ELF-1 (cell line): ENCODE measurements around the gene ALOX15.
"Not testable (repeated sequence)": the region's sequence is repeated elsewhere in the genome, so short reads cannot be mapped to it uniquely, and the experiment has no call there.

ENCODE experiments used
- DNase-seq: peaks from one replicate; pipeline ENCODE4 v3.0.0-alpha.2; 2016; ENCODE audit warnings: low read depth, low spot score

ALOX15 gene

DNA sequence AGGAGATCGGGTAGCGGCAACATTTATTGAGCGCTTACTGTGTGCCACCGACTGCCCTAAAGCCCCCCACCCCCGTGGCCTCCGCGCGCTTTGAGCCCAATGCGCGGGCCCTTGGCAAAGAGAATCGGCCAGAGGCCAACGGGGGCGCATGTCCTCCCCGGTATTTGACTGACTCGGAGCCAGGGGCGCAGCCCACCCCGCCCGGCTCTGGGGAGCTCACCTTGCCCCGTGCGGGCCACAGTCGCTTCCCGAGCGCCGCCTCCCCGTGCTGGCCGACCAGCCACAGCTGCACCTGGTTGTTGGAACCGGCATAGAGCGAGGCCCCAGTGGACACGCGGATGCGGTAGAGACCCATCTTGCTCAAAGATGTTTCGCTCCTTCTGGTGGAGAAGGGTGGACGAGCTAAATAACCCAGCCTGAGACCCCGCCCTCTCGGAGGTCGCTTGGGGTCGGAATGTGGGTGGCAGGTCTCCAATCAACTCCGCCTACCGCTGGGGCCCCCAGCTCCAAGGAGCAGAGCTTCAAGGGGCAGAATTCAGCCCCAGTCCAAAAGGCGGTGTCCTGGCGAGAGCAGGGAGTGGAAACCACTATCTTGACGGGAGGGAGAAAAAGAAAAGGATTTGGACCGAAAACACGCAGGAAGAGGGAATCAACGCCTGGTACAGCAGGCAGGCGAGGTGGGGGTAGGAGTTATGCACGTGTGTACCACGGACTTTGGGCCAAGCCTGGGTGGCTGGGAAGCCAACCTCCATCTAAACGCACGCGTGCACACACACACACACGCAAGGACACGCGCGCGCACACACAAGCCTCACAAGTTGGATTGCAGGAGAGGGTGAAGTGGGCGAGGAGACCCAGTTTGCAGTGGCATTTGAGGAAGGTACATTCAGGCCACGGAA lies at the start of gene ALOX15:
Gene ALOX15 (minus strand): TSS at position 382 of the 899 bp plus-strand sequence. CDS start 27 bp downstream, at position 355.
- peak; percentile 30 for DNase-seq

DNA sequence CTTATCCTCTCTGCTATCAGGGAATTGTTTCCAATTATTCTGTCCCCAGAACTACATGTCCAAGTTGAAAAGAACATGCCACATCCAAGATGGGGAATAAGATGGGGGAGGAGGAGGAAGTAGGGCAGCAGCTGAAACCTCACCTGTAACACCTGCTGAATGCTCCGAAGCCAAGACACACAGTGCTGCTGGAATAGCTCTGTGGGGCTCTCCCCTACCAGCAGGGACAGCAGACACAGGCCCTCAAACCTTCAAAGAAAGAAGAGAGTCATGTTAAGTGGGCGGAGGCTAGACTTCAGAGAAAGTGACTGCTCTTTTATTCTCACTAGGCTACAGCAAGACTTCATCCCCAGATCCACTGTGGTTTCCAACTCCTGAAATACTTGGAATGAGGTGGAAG lies 49.3 kb upstream of the ALOX15 start:
- no peak for DNase-seq

DNA sequence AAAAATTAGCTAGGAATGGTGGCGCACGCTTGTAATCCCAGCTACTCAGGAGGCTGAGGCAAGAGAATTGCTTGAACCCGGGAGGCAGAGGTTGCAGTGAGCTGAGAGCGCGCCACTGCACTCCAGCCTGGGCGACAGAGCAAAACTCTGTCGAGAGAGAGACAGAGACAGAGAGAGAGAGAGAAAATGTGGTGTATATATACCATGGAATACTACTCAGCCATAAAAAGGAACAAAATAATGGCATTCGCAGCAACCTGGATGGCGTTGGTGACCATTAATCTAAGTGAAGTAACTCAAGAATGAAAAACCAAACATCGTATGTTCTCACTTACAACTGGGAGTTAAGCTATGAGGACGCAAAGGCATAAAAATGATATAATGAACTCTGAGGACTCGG lies 48.4 kb upstream of the ALOX15 start:
- not testable (repeated sequence) for DNase-seq

- not testable (repeated sequence) for DNase-seq
These were observed 42.3 kb upstream of the ALOX15 start for GRCh38 chr17:4683739-4684138.

- peak; percentile 40 for DNase-seq
These were observed 38.2 kb upstream of the ALOX15 start for GRCh38 chr17:4679658-4680057.

GRCh38 chr17:4678448-4679026 lies 37.1 kb upstream of the ALOX15 start:
- DNase-seq: peak; percentile 39

DNA sequence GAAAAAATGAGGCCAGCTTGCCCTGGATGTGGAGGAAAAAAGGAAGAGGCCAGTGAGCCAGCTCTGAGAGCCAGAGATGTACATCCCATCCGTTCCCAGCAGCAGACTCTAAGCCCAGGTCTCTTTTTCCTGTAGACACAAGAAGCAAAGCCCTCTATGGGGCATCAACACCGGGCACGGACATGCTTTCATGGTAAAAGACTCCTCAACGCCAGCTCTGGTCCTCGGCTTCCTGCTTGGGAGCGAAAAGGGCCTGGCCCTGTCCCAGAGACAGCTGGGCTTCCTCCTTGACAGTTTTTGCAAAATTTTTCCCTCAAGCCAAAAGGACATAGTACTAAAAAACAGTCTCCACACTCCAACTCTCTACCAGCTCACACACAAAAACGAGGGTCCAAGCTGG lies 35.3 kb upstream of the ALOX15 start:
- DNase-seq: no peak

GRCh38 chr17:4675791-4676190 lies 34.3 kb upstream of the ALOX15 start:
- no peak for DNase-seq

DNA sequence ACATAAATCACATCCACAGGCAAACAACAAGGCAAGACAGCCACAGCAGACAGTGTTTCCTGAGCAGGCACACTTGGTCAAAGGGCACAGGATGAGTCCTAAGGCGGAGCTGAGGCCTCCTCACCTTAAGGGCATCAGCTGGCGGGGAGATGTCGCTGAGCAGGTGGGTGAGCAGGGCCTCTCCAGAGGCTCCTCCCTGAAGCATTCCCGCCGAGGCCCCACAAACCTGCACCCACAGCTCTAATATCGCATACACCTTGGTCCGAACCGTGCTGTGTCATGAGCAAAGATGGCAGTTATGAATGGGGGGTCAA lies 33.2 kb upstream of the ALOX15 start:
- DNase-seq: no peak

DNA sequence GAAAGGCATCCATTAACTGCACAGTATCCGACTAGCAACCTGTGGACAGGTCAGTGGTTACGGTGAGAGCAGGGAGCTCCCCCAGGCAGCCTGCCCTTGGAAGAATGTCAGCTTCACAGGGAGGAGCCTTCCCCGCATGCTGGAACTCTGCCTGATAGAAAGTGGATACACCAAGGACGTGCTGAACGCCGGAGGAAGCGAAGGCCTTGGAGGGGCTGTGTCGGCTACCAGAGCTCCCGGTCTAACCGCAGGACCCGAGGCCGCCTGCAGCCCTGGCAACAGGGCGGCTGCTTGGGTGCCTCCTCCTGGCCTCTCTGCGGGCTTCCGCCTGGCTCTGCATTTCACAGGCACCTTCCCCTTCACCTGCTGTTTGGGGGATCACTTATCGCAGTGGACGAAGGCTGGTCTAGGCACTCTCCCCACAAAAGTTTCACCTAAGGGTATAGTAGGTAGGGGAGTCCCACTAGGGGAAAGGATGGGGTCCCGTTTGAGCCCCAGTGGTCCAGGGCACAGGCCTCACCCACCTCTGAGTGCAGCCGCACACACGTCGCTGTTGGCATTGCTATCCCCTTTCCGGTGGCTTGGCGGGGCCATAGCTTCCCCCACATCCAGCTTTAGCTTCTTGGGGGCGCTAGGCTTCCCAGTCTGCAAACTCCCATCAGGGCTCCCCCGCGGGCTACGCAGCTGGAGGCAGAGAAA lies 32.7 kb upstream of the ALOX15 start:
- DNase-seq: no peak

DNA sequence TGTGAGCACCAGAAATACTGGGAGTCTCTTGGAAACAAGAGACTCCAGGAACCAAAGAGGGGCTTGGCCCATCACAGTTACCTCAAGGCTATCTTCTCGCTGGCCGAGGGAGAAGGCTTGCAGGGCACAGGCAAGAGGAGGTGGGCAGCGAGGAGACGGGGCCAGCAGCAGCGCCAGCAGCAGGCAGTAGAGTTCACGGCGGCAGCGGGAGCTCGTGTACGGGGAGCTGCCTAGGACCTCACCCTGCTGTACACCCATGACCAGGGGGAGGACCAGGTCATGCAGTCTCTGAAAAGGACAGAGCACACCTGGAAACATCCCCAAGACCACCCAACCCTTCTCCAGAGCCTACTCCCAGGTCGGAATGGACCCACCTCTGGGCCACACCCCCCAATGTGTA lies 31.7 kb upstream of the ALOX15 start:
- DNase-seq: no peak

- DNase-seq: no peak
These were observed 31.3 kb upstream of the ALOX15 start for GRCh38 chr17:4672751-4673150.

GRCh38 chr17:4672055-4672630 lies 30.7 kb upstream of the ALOX15 start:
- DNase-seq: no peak

DNA sequence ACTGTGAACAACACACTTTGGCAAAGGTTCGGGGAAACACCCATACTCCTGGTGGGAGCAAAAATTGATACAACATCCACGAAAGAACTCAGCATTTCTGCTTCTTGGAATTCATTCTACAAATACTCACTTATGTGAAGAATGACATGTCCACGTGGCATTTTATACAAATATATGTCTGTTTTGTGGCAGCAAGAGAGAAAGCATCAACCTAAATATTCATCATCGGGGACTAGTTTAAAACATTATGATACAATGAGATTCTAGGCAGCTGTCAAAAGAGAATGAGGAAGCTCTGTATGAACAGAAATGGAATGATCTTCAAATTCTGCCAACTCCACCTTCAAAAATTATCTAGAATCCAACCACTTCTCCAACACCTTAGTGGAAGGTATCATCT lies 25.7 kb upstream of the ALOX15 start:
- no peak for DNase-seq

- no peak for DNase-seq
These were observed 24.8 kb upstream of the ALOX15 start for GRCh38 chr17:4666296-4666695.

GRCh38 chr17:4665027-4665426 lies 23.5 kb upstream of the ALOX15 start:
- DNase-seq: no peak

DNA sequence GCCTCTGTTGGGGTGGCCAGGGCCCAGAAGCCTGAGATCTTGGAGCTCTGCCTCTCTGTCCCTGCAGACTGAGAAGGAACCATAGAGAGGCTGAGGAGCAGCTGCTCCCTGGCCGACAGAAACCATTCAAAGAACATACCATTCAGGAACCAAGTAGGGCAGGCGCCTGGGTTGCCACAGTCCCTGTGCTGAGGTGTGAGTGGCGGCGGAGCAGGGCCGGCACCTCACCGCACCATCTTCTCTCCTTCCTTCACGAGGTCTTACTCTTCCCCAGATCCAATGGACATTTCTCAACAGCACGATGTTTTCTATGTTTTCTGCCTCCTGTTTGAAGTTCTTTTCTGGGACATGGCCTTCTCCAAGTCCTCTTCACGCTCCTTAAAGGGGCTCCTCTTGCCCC lies 22.8 kb upstream of the ALOX15 start:
- no peak for DNase-seq

DNA sequence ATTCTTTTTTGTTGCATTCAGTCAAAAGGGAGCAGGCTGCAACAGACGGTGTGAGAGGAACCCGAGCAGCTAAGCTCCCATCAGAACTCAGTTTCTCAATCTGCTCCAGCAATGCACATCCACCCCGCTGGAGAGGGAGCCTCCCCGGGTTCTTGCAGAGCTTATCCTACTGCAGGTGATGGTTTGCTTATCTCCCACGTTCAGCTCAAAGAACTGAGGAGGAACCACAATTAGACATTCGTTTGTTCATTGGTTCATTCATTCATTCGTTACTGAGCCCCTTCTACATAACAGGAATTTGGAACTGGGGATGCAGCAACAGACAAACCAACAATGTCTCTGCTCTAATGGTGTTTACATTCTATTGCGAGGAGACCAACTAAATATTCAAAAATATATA lies 22.2 kb upstream of the ALOX15 start:
- DNase-seq: no peak

DNA sequence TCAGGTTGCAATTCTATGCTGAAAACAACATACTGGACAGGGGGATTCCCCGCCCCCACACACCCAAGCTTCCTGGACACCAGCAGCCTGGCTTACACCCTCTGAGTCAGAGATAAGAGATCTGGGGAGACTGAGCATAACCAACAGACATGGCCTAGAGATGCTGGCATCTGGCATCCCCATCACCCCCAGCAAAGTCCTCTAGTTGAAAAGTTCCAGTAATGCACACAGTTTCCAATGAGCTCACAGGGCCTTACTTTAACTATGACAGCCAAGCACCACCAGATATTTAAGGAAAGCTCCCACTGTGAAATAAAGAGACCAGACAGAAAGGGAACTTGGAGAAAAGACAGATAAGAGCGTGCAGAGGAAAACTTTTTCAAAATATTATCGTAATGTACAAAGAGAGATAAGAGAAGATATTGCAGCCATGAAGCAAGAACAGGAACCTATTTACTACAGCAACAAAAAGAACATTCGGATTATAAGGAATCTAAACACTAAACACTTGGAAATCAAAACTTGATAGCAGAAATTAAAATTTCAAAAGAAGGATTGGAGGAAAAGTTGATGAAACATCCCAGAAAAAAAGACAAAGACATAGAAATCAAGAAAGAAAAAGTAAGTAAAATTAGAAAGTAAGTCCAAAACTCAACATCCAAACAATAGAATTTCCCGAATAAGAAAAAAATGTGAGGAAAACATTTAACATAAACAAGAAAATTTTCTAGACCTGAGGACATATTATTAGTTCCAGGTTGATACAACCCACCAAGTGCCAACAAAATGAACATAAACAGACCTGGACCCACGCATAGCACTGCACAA lies 17.2 kb upstream of the ALOX15 start:
- DNase-seq: peak; percentile 41

DNA sequence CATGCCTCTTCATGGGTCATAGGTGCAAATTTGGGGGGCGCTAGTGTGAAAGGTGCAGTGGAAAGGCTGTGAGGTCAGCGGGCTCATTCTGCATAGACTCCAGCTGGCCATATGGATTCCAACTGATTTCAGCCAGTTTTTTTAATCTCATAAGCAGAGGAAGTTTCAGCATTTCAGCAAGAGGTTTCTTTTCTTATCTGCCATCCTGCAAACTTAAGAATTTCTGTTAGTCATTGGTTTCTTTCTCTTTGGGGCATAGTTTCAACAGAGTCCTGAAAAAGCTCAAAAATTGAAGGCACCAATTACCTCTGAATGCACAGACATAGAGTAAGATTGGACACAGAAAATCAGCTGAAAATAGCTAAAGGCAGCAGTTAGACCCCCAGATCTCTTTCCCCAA lies 16.2 kb upstream of the ALOX15 start:
- no peak for DNase-seq

GRCh38 chr17:4655933-4656332 lies 14.5 kb upstream of the ALOX15 start:
- not testable (repeated sequence) for DNase-seq

GRCh38 chr17:4652997-4653396 lies 11.5 kb upstream of the ALOX15 start:
- DNase-seq: no peak
